ENCODE results near the gene MRPL46.

MRPL46 gene

GRCh38 chr15:88423331-88423730 is 43.9 kb downstream of the MRPL46 start:
- TF ChIP-seq EZH2 (IDR thresholded peaks at IDR 0.05; ENCODE audit: borderline replicate concordance, low read depth, low read length, severe bottlenecking) = no peak
- TF ChIP-seq CTCF (IDR thresholded peaks at IDR 0.05; ENCODE audit: borderline replicate concordance, extremely low read depth, low read length, poor library complexity, severe bottlenecking) = no peak
- peaks cover 3% of the 10 kb centered on the region for H3K27me3 ChIP-seq (ENCODE audit: insufficient read depth, low read length, poor library complexity)
- H3K4me3 ChIP-seq (ENCODE audit: low read depth in 1 of 2, low read length in 2 of 2) = no peak overlapping the region
- H4K20me1 ChIP-seq (ENCODE audit: insufficient read depth, low read length) = no peaks in the 10 kb centered on the region
- no peak overlapping the region for H3K9ac ChIP-seq (ENCODE audit: low read depth, low read length)
- H3K4me2 ChIP-seq (ENCODE audit: insufficient read depth, low read length) = no peak overlapping the region
- no peak overlapping the region for H2AFZ ChIP-seq (ENCODE audit: low read depth, low read length)
- no peaks in the 10 kb centered on the region for H3K36me3 ChIP-seq (ENCODE audit: insufficient read depth, low read length)
- no peaks in the 10 kb centered on the region for H3K4me1 ChIP-seq (ENCODE audit: insufficient read depth, low read length)
- DNase-seq (no peak), ATAC-seq (ENCODE audit: insufficient read depth, low read depth) (no peak)
- no peak overlapping the region for H3K27ac ChIP-seq (ENCODE audit: low read length)
- no peaks in the 10 kb centered on the region for H3K79me2 ChIP-seq (ENCODE audit: insufficient read depth, low read length)
- H3K9me3 ChIP-seq (ENCODE audit: insufficient read depth, low read length, severe bottlenecking) = no peaks in the 10 kb centered on the region

GRCh38 chr15:88419830-88420229 is 47.4 kb downstream of the MRPL46 start:
- no peaks in the 10 kb centered on the region for H3K4me1 ChIP-seq (ENCODE audit: insufficient read depth, low read length)
- TF ChIP-seq EZH2 (IDR thresholded peaks at IDR 0.05; ENCODE audit: borderline replicate concordance, low read depth, low read length, severe bottlenecking) (no peak), CTCF (IDR thresholded peaks at IDR 0.05; ENCODE audit: borderline replicate concordance, extremely low read depth, low read length, poor library complexity, severe bottlenecking) (no peak)
- H2AFZ ChIP-seq (ENCODE audit: low read depth, low read length) = no peak overlapping the region
- H3K9me3 ChIP-seq (ENCODE audit: insufficient read depth, low read length, severe bottlenecking) = no peaks in the 10 kb centered on the region
- no peak overlapping the region for H3K9ac ChIP-seq (ENCODE audit: low read depth, low read length)
- H3K79me2 ChIP-seq (ENCODE audit: insufficient read depth, low read length) = no peaks in the 10 kb centered on the region
- H3K27ac ChIP-seq (ENCODE audit: low read length) = no peak overlapping the region
- no peak overlapping the region for H3K4me3 ChIP-seq (ENCODE audit: low read depth in 1 of 2, low read length in 2 of 2)
- no peaks in the 10 kb centered on the region for H4K20me1 ChIP-seq (ENCODE audit: insufficient read depth, low read length)
- H3K4me2 ChIP-seq (ENCODE audit: insufficient read depth, low read length) = no peak overlapping the region
- H3K36me3 ChIP-seq (ENCODE audit: insufficient read depth, low read length) = no peaks in the 10 kb centered on the region
- ATAC-seq (ENCODE audit: insufficient read depth, low read depth) (no peak), DNase-seq (no peak)
- no peaks in the 10 kb centered on the region for H3K27me3 ChIP-seq (ENCODE audit: insufficient read depth, low read length, poor library complexity)
